ENCODE measurements around the gene PSAT1. TPM values are rescaled to one million over a fixed set of nuclear protein-coding genes. Genes with fewer than 3 reads are reported as not detected.

The PSAT1 gene
- total RNA-seq, 1 experiment from 2014 or later = 71.8 TPM

- Histone ChIP-seq H3K27ac (ENCODE audit: low read length) (no peak overlapping the region), H3K27me3 (ENCODE audit: control insufficient read depth, insufficient read depth, low read length) (no peaks in the 10 kb centered on the region), H3K9me3 (ENCODE audit: control insufficient read depth, insufficient read depth, low read depth, low read length) (no peaks in the 10 kb centered on the region), H3K4me3 (ENCODE audit: low read depth in 2 of 2, low read length in 2 of 2) (no peak overlapping the region), H3K36me3 (ENCODE audit: control insufficient read depth, insufficient read depth, low read length) (peaks cover 12% of the 10 kb centered on the region), H3K4me1 (ENCODE audit: control insufficient read depth, insufficient read depth, low read length) (peaks cover 4% of the 10 kb centered on the region; the same call in 1 of the 2 replicates)
- intact Hi-C loops (cut with micrococcal nuclease; ENCODE audit: unreplicated experiment) = no loop called here
- in situ Hi-C loops (cut with HindIII; ENCODE audit: low pct_unique_long_range_greater_than_20kb, low sequenced_read_pairs) = no loop called here
- CTCF ChIA-PET = no interaction called here
- POLR2A ChIA-PET = no interaction called here
- ATAC-seq (no peak), DNase-seq (ENCODE audit: low read depth, low spot score) (no peak)
- no peak for TF ChIP-seq SIN3A (IDR thresholded peaks at IDR 0.05; ENCODE audit: borderline replicate concordance, insufficient read depth, low read depth, low read length)
- no peak for TF ChIP-seq TCF7L2 (IDR thresholded peaks at IDR 0.05; ENCODE audit: low read depth, low read length)
- no peak for TF ChIP-seq REST (IDR thresholded peaks at IDR 0.05; ENCODE audit: insufficient read depth in 1 of 2, low read depth in 2 of 2, low read length in 1 of 2)
- TF ChIP-seq POLR2AphosphoS5 (IDR thresholded peaks at IDR 0.05; ENCODE audit: low read depth, low read length) = no peak
- no peak for TF ChIP-seq CTCF (IDR thresholded peaks at IDR 0.05)
- no TSS peak for BruUV-seq (replicated peaks)
These were observed 12.1 kb downstream of the PSAT1 start for GRCh38 chr9:78309066-78309465.

DNA sequence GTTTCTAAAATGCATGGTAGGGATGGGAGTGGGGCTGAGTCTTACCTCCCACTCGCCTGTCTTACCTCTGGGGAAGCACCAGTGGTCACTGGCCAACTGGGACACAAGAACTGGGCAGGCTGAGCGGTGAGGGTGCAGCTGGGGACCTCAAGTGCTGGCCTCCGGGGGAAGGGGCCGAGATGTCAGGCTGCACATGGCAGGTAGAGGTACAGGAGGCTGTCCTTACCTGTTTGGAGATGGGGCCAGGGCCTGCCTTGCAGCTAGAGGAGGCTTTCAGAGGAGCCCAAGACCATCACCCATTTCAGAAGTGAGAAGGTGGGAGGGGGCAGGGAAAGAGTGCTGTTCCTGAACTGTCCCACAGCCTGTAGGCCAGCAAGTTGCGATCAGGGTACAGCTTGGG is 14.2 kb downstream of the PSAT1 start:
- no TSS peak for BruUV-seq (replicated peaks)
- TF ChIP-seq CTCF (IDR thresholded peaks at IDR 0.05) = no peak
- TF ChIP-seq SIN3A (IDR thresholded peaks at IDR 0.05; ENCODE audit: borderline replicate concordance, insufficient read depth, low read depth, low read length) = no peak
- TF ChIP-seq POLR2AphosphoS5 (IDR thresholded peaks at IDR 0.05; ENCODE audit: low read depth, low read length) = no peak
- no peak for TF ChIP-seq REST (IDR thresholded peaks at IDR 0.05; ENCODE audit: insufficient read depth in 1 of 2, low read depth in 2 of 2, low read length in 1 of 2)
- no peak for TF ChIP-seq TCF7L2 (IDR thresholded peaks at IDR 0.05; ENCODE audit: low read depth, low read length)
- Histone ChIP-seq H3K9me3 (ENCODE audit: control insufficient read depth, insufficient read depth, low read depth, low read length) (no peaks in the 10 kb centered on the region), H3K4me3 (ENCODE audit: low read depth in 2 of 2, low read length in 2 of 2) (no peak overlapping the region), H3K27ac (ENCODE audit: low read length) (no peak overlapping the region), H3K36me3 (ENCODE audit: control insufficient read depth, insufficient read depth, low read length) (peaks cover 5% of the 10 kb centered on the region), H3K27me3 (ENCODE audit: control insufficient read depth, insufficient read depth, low read length) (no peaks in the 10 kb centered on the region), H3K4me1 (ENCODE audit: control insufficient read depth, insufficient read depth, low read length) (peaks cover 4% of the 10 kb centered on the region; the same call in 1 of the 2 replicates)
- intact Hi-C loops (cut with micrococcal nuclease; ENCODE audit: unreplicated experiment) (no loop called here), in situ Hi-C loops (cut with HindIII; ENCODE audit: low pct_unique_long_range_greater_than_20kb, low sequenced_read_pairs) (no loop called here)
- ATAC-seq = no peak; the same call in 1 of the 2 replicates
- CTCF ChIA-PET = no interaction called here
- DNase-seq (ENCODE audit: low read depth, low spot score) = no peak
- POLR2A ChIA-PET = no interaction called here
